ENCODE results near the gene SYPL1.

Gene SYPL1

GRCh38 chr7:106071999-106072714 is 40.0 kb downstream of the SYPL1 start (continued):
- TF ChIP-seq, protein P1, sequence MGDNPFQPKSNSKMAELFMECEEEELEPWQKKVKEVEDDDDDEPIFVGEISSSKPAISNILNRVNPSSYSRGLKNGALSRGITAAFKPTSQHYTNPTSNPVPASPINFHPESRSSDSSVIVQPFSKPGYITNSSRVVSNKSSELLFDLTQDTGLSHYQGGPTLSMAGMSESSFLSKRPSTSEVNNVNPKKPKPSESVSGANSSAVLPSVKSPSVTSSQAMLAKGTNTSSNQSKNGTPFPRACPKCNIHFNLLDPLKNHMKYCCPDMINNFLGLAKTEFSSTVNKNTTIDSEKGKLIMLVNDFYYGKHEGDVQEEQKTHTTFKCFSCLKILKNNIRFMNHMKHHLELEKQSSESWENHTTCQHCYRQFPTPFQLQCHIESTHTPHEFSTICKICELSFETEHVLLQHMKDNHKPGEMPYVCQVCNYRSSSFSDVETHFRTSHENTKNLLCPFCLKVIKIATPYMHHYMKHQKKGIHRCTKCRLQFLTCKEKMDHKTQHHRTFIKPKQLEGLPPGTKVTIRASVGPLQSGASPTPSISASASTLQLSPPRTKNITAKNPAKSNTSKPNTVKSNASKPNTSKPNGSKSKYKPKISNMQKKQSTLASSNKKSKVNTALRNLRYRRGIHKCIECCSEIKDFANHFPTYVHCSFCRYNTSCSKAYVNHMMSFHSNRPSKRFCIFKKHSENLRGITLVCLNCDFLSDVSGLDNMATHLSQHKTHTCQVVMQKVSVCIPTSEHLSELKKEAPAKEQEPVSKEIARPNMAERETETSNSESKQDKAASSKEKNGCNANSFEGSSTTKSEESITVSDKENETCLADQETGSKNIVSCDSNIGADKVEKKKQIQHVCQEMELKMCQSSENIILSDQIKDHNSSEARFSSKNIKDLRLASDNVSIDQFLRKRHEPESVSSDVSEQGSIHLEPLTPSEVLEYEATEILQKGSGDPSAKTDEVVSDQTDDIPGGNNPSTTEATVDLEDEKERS (tag by site-specific recombination; IDR thresholded peaks at IDR 0.05) = no peak
- TF ChIP-seq GLIS1 (tag by site-specific recombination; IDR thresholded peaks at IDR 0.05) (no peak), ZNF658 (tag by site-specific recombination; IDR thresholded peaks at IDR 0.05) (no peak), SP7 (tag by site-specific recombination; IDR thresholded peaks at IDR 0.05) (no peak), ZNF670 (tag by site-specific recombination; IDR thresholded peaks at IDR 0.05; ENCODE audit: low read depth) (no peak), ZFP69B (tag by site-specific recombination; IDR thresholded peaks at IDR 0.05) (peak; percentile 55; the same call in 1 of the 2 replicates), ZNF596 (tag by site-specific recombination; IDR thresholded peaks at IDR 0.05) (no peak), ZNF707 (tag by site-specific recombination; IDR thresholded peaks at IDR 0.05) (no peak), PRDM4 (tag by site-specific recombination; IDR thresholded peaks at IDR 0.05) (no peak), TRIM28 (IDR thresholded peaks at IDR 0.05; ENCODE audit: borderline replicate concordance, low read length) (no peak), INSM2 (tag by site-specific recombination; IDR thresholded peaks at IDR 0.05) (no peak), ZNF529 (tag by site-specific recombination; IDR thresholded peaks at IDR 0.05; ENCODE audit: insufficient replicate concordance) (no peak), ZNF76 (tag by site-specific recombination; IDR thresholded peaks at IDR 0.05; ENCODE audit: borderline replicate concordance, low read depth) (0 out of 2 replicates have a peak, but pooled peaks have one; percentile 22), ZNF776 (tag by site-specific recombination; IDR thresholded peaks at IDR 0.05; ENCODE audit: borderline replicate concordance) (no peak), ZNF19 (tag by site-specific recombination; IDR thresholded peaks at IDR 0.05; ENCODE audit: low read depth) (no peak), IKZF3 (tag by site-specific recombination; IDR thresholded peaks at IDR 0.05) (0 out of 2 replicates have a peak, but pooled peaks have one; percentile 24)
- TF ChIP-seq, protein P2, sequence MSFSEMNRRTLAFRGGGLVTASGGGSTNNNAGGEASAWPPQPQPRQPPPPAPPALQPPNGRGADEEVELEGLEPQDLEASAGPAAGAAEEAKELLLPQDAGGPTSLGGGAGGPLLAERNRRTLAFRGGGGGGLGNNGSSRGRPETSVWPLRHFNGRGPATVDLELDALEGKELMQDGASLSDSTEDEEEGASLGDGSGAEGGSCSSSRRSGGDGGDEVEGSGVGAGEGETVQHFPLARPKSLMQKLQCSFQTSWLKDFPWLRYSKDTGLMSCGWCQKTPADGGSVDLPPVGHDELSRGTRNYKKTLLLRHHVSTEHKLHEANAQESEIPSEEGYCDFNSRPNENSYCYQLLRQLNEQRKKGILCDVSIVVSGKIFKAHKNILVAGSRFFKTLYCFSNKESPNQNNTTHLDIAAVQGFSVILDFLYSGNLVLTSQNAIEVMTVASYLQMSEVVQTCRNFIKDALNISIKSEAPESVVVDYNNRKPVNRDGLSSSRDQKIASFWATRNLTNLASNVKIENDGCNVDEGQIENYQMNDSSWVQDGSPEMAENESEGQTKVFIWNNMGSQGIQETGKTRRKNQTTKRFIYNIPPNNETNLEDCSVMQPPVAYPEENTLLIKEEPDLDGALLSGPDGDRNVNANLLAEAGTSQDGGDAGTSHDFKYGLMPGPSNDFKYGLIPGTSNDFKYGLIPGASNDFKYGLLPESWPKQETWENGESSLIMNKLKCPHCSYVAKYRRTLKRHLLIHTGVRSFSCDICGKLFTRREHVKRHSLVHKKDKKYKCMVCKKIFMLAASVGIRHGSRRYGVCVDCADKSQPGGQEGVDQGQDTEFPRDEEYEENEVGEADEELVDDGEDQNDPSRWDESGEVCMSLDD (tag by site-specific recombination; IDR thresholded peaks at IDR 0.05) = no peak
- TF ChIP-seq, protein P3, sequence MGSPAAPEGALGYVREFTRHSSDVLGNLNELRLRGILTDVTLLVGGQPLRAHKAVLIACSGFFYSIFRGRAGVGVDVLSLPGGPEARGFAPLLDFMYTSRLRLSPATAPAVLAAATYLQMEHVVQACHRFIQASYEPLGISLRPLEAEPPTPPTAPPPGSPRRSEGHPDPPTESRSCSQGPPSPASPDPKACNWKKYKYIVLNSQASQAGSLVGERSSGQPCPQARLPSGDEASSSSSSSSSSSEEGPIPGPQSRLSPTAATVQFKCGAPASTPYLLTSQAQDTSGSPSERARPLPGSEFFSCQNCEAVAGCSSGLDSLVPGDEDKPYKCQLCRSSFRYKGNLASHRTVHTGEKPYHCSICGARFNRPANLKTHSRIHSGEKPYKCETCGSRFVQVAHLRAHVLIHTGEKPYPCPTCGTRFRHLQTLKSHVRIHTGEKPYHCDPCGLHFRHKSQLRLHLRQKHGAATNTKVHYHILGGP (tag by site-specific recombination; IDR thresholded peaks at IDR 0.05) = no peak
- TF ChIP-seq, protein P4, sequence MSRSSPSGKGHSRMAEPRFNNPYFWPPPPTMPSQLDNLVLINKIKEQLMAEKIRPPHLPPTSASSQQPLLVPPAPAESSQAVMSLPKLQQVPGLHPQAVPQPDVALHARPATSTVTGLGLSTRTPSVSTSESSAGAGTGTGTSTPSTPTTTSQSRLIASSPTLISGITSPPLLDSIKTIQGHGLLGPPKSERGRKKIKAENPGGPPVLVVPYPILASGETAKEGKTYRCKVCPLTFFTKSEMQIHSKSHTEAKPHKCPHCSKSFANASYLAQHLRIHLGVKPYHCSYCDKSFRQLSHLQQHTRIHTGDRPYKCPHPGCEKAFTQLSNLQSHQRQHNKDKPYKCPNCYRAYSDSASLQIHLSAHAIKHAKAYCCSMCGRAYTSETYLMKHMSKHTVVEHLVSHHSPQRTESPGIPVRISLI (tag by site-specific recombination; IDR thresholded peaks at IDR 0.05) = no peak

Measured in HEK293 (cell line).